ENCODE measurements around the gene CEACAM18. TPM values are rescaled to one million over a fixed set of nuclear protein-coding genes. Genes with fewer than 3 reads are reported as not detected.

Gene CEACAM18
- total and polyA plus RNA-seq, 2 of the 4 experiments (the other 2 are of a cell fraction): not detected

GRCh38 chr19:51491586-51491985, 13.2 kb downstream of the CEACAM18 start:
- Histone ChIP-seq H3K18ac (ENCODE audit: low read depth, low read length) (no peak overlapping the region), H2BK15ac (ENCODE audit: low read depth, low read length) (no peak overlapping the region), H3K4me2 (ENCODE audit: low read depth, low read length) (no peak overlapping the region), H3K4me1 (ENCODE audit: control insufficient read depth, insufficient read depth, low read length) (no peaks in the 10 kb centered on the region), H2AFZ (replicated peaks; ENCODE audit: low read length, poor library complexity) (no peak overlapping the region), H2BK120ac (ENCODE audit: low read depth, low read length) (no peak overlapping the region), H4K5ac (ENCODE audit: low read depth, low read length) (no peak overlapping the region), H3K4me3 (ENCODE audit: insufficient read depth, low read depth, low read length) (no peak overlapping the region), H3K23ac (ENCODE audit: low read depth, low read length) (no peak overlapping the region), H2AK9ac (replicated peaks; ENCODE audit: low read depth, low read length, poor library complexity) (no peak overlapping the region), H3K14ac (replicated peaks; ENCODE audit: low read depth, low read length) (no peak overlapping the region), H2BK5ac (ENCODE audit: low read depth, low read length, poor library complexity, severe bottlenecking) (no peak overlapping the region), H3K27me3 (ENCODE audit: control insufficient read depth, insufficient read depth, low read length) (no peaks in the 10 kb centered on the region), H4K91ac (ENCODE audit: insufficient read depth, low read depth, low read length) (no peak overlapping the region), H2BK20ac (ENCODE audit: low read depth, low read length) (no peak overlapping the region), H4K20me1 (ENCODE audit: insufficient read depth, low read length) (no peaks in the 10 kb centered on the region), H4K8ac (ENCODE audit: low read depth in 2 of 2, low read length in 2 of 2) (no peak overlapping the region), H3K9me1 (ENCODE audit: insufficient read depth, low read length) (no peaks in the 10 kb centered on the region), H3K4ac (ENCODE audit: low read depth, low read length) (no peak overlapping the region), H3K27ac (ENCODE audit: insufficient read depth, low read length) (no peak overlapping the region), H3K79me1 (ENCODE audit: low read depth in 1 of 2, low read length in 2 of 2) (no peaks in the 10 kb centered on the region), H3K36me3 (ENCODE audit: control insufficient read depth, insufficient read depth, low read length) (no peaks in the 10 kb centered on the region), H3K9ac (ENCODE audit: low read depth, low read length) (no peak overlapping the region), H2AK5ac (ENCODE audit: low read depth, low read length) (no peak overlapping the region), H3K9me3 (ENCODE audit: control insufficient read depth, insufficient read depth, low read length) (peaks cover 9% of the 10 kb centered on the region), H3K56ac (ENCODE audit: extremely low read depth, insufficient read depth, low read length) (no peak overlapping the region)
- dilution Hi-C loops (cut with HindIII; ENCODE audit: low sequenced_read_pairs, unreplicated experiment): no loop called here
- ChIA-PET CTCF (no interaction called here), POLR2A (ENCODE audit: unreplicated experiment) (no interaction called here)
- DNase-seq (no peak), ATAC-seq (ENCODE audit: low read depth) (no peak)
- no CpG with 5 or more reads among the region's 7 CpGs for WGBS, 2 experiments (ENCODE audit: extremely low coverage in 2 of 2, insufficient read length in 1 of 2)
- TF ChIP-seq RCOR1 (IDR thresholded peaks at IDR 0.05; ENCODE audit: insufficient replicate concordance, low read length): no peak
- TF ChIP-seq SMC3 (IDR thresholded peaks at IDR 0.05; ENCODE audit: low read depth, low read length): no peak
- no peak for TF ChIP-seq CHD1 (IDR thresholded peaks at IDR 0.05; ENCODE audit: low read depth, low read length)
- TF ChIP-seq FOS (IDR thresholded peaks at IDR 0.05; ENCODE audit: low read depth, low read length): no peak
- TF ChIP-seq BHLHE40 (IDR thresholded peaks at IDR 0.05; ENCODE audit: low read depth, low read length): no peak
- no peak for TF ChIP-seq MAZ (IDR thresholded peaks at IDR 0.05; ENCODE audit: borderline replicate concordance, low read depth, low read length)
- TF ChIP-seq MXI1 (IDR thresholded peaks at IDR 0.05; ENCODE audit: borderline replicate concordance, low read depth, low read length): no peak
- TF ChIP-seq CEBPB (IDR thresholded peaks at IDR 0.05; ENCODE audit: low read depth, low read length): no peak
- TF ChIP-seq USF2 (IDR thresholded peaks at IDR 0.05; ENCODE audit: low read depth, low read length): no peak
- TF ChIP-seq RAD21 (IDR thresholded peaks at IDR 0.05; ENCODE audit: low read length): no peak
- no peak for TF ChIP-seq NFE2L2 (IDR thresholded peaks at IDR 0.05; ENCODE audit: low read depth, low read length)
- no peak for TF ChIP-seq MAFK (IDR thresholded peaks at IDR 0.05; ENCODE audit: low read depth, low read length)
- no peak for TF ChIP-seq ELK1 (IDR thresholded peaks at IDR 0.05; ENCODE audit: borderline replicate concordance, low read depth, low read length)
- TF ChIP-seq CTCF (conservative IDR thresholded peaks at IDR 0.05; ENCODE audit: low read depth, low read length): no peak
- no peak for TF ChIP-seq RFX5 (IDR thresholded peaks at IDR 0.05; ENCODE audit: low read depth, low read length)
- TF ChIP-seq POLR2A (IDR thresholded peaks at IDR 0.05; ENCODE audit: low read depth, low read length): no peak
- intact Hi-C loops (cut with micrococcal nuclease): no loop called here
- in situ Hi-C loops (cut with MboI; ENCODE audit: low sequenced_read_pairs): no loop called here
- no TSS peak for BruUV-seq (replicated peaks)

Measured in IMR-90 (cell line).